BLaER1 (cell line): ENCODE measurements around the gene ANKRD31.

Experiments
- H3K27ac ChIP-seq: shearing (Covaris generic); formaldehyde crosslinking; 2 replicates; pipeline ENCODE4 v1.8.1; 2022
- H3K27me3 ChIP-seq: shearing (Covaris generic); formaldehyde crosslinking; 2 replicates; pipeline ENCODE4 v1.8.1; 2022
- H3K36me3 ChIP-seq: shearing (Covaris generic); formaldehyde crosslinking; 2 replicates; pipeline ENCODE4 v1.8.1; 2022
- H3K4me1 ChIP-seq: shearing (Covaris generic); formaldehyde crosslinking; 2 replicates; pipeline ENCODE4 v1.8.1; 2022
- H3K4me2 ChIP-seq: shearing (Covaris generic); formaldehyde crosslinking; 2 replicates; pipeline ENCODE4 v1.8.1; 2022
- H3K4me3 ChIP-seq: shearing (Covaris generic); formaldehyde crosslinking; 2 replicates; pipeline ENCODE4 v1.8.1; 2022
- H3K9ac ChIP-seq: shearing (Covaris generic); formaldehyde crosslinking; 2 replicates; pipeline ENCODE4 v1.8.1; 2022
- H3K9me3 ChIP-seq: shearing (Covaris generic); formaldehyde crosslinking; 2 replicates; pipeline ENCODE4 v1.8.1; 2022
- H4K20me1 ChIP-seq: shearing (Covaris generic); formaldehyde crosslinking; 2 replicates; pipeline ENCODE4 v1.8.1; 2022
- Cebpa-rat ChIP-seq: shearing (Covaris generic); IDR thresholded peaks from 2 replicates; pipeline ENCODE4 v1.8.1; 2022

ANKRD31 gene

DNA sequence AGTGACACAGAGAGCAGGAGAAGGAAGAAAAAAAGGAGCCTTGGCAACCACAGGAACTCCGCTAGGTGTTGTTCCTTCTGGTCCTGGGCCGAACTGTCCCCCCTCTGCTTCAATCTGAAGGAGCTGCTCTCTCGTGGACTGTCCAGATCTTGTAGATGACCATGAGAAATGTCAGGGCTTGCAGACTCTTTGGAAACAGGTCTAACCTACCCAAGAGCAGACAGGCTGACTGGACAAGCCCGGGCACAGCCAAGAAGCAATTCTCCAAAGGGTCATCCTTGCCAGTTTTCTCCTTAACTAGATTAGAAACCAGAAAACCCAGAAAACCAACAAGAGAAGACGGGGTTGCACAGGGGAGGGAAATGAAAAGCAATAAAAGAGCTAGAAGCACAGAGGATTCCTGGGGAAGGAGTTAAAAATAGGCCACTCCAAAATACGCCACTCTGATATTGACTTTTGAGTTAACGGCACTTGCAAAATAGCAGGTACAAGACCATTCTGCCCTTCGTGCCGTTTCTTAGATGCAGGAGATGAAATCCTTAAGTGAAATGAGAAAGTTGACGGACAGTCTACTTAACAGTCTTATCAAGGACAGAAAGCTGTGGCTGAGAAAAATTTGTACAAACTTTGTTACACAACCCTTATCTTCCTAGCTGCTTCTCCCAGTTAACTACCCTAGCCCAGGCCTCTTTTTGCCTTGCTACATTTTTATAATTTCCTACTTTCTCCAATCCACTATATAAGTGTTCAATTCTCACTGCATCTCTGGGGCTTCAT, 190.1 kb downstream of the ANKRD31 start:
- H3K4me3 ChIP-seq = no peak overlapping the region
- no peak for TF ChIP-seq Cebpa-rat
- H3K27me3 ChIP-seq = peaks cover 9% of the 10 kb centered on the region
- no peaks in the 10 kb centered on the region for H4K20me1 ChIP-seq
- no peak overlapping the region for H3K27ac ChIP-seq
- H3K9ac ChIP-seq = no peak overlapping the region
- no peak overlapping the region for H3K4me2 ChIP-seq
- no peaks in the 10 kb centered on the region for H3K4me1 ChIP-seq
- no peaks in the 10 kb centered on the region for H3K36me3 ChIP-seq
- H3K9me3 ChIP-seq = no peaks in the 10 kb centered on the region

DNA sequence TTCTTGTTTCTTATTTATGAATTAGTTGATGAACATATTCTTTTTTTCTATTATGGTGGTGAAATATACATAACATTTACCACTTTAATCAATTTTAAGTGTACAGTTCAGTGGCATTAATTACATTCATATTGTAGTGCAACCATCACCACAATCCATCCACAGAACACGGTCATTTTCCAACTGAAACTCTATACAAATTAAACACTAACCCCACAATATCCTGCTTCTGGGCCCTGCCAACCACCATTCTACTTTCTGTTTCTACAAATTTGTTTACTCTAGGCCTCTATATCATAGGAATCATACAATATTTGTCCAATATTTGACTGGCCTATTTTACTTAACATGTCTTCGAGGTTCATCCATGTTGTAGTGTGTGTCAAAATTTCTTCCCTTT, 191.6 kb downstream of the ANKRD31 start:
- Histone ChIP-seq H3K27me3 (no peaks in the 10 kb centered on the region), H3K9me3 (no peaks in the 10 kb centered on the region), H3K4me1 (no peaks in the 10 kb centered on the region), H4K20me1 (no peaks in the 10 kb centered on the region), H3K4me2 (no peak overlapping the region), H3K4me3 (no peak overlapping the region), H3K27ac (no peak overlapping the region), H3K36me3 (no peaks in the 10 kb centered on the region), H3K9ac (no peak overlapping the region)
- no peak for TF ChIP-seq Cebpa-rat

DNA sequence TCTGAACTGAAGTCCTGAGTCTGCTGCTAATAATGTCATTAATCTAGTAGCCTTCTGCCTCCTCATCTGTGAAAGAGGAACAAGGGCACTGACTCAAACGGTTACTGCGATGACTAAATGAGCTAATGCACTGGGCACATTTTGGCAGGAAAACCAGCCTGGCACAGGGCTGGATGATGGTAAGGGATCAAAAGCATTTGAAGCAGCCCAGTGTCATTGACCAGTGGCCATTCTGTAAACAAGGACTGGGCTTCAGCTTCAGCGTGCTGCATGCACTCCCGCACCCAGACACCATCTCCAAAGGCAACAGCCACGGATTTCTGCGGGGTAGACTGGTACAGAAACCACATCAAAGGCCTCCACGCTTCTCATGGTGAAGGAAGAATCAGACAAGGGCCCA, 192.3 kb downstream of the ANKRD31 start:
- no peak overlapping the region for H3K4me2 ChIP-seq
- H3K27me3 ChIP-seq = no peaks in the 10 kb centered on the region
- no peak overlapping the region for H3K27ac ChIP-seq
- H3K4me1 ChIP-seq = no peaks in the 10 kb centered on the region
- H3K9me3 ChIP-seq = no peaks in the 10 kb centered on the region
- H3K36me3 ChIP-seq = no peaks in the 10 kb centered on the region
- no peaks in the 10 kb centered on the region for H4K20me1 ChIP-seq
- H3K4me3 ChIP-seq = no peak overlapping the region
- TF ChIP-seq Cebpa-rat = no peak
- H3K9ac ChIP-seq = no peak overlapping the region

DNA sequence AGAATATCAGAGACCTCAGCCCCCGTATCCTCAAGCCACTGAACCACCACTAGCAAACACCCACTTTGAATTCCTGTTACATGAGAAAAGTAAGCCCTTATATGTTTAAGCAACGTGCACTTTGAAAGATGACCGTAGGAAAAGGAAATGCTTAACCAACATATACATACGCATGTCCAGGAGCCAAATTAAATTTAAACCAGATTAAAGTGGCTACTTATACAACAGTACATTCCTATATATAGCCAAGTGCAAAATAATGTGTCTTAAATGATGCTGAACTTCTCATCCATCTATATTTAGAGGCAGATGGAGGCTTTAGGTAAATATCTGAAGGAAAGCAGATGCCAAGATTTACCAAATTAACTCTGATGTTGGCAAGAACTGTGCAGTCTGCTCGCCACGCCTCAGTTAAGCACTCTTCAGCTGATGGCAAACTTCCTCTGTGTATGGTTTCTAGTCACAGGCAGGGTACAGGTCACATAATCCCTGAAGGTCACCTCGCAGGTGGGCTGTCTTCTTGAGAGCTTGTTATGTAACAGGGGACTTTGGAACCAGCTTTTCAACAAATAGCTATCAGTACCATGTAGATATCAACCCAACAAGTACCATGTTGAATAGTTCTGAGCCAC, 192.9 kb downstream of the ANKRD31 start:
- Histone ChIP-seq H3K4me2 (no peak overlapping the region), H4K20me1 (no peaks in the 10 kb centered on the region), H3K4me3 (no peak overlapping the region), H3K36me3 (no peaks in the 10 kb centered on the region), H3K27ac (no peak overlapping the region), H3K4me1 (no peaks in the 10 kb centered on the region), H3K9me3 (no peaks in the 10 kb centered on the region), H3K9ac (no peak overlapping the region), H3K27me3 (no peaks in the 10 kb centered on the region)
- TF ChIP-seq Cebpa-rat = no peak

DNA sequence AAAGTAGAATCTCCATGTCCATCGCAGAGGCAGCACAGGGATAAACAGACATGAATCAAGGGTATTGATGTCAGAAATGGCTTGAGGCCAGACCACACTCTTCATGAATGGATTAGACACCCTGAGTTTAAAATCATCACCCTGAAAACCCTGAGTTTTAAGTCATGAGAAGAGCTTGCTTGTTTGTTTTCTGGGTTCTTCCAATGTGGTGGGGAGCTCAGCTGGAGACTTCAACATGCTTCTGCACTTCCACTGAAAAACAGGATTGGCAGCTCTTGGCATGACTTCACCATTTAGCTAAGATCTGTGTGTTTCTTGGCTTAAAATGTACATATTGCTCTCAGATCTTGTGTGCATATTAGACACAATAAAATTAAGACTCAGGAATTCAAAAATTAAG, 194.2 kb downstream of the ANKRD31 start:
- Histone ChIP-seq H4K20me1 (no peaks in the 10 kb centered on the region), H3K9ac (no peak overlapping the region), H3K36me3 (no peaks in the 10 kb centered on the region), H3K27me3 (no peaks in the 10 kb centered on the region), H3K27ac (no peak overlapping the region), H3K4me1 (no peaks in the 10 kb centered on the region), H3K9me3 (no peaks in the 10 kb centered on the region), H3K4me2 (no peak overlapping the region), H3K4me3 (no peak overlapping the region)
- TF ChIP-seq Cebpa-rat = no peak

DNA sequence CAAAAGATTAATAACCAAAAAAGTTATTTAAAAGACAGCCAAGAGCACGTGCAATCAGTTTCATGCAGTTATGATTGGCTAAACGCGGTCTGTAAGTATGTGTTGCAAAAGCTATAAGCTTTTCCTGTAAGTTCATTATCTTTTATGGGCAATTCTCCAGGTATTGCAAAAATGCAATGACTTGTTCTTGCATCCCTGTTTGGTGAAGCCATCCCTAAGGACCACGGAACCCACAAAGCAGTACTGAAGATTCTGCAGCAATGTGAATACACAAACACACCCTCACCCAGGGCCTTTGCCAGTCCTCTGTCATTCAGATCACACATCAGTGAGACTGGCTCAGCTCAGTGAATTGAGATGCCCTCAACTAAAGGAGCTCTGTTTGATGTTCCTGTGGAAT, 195.7 kb downstream of the ANKRD31 start:
- Histone ChIP-seq H3K27ac (no peak overlapping the region), H3K9me3 (no peaks in the 10 kb centered on the region), H4K20me1 (no peaks in the 10 kb centered on the region), H3K4me2 (no peak overlapping the region), H3K4me1 (no peaks in the 10 kb centered on the region), H3K27me3 (no peaks in the 10 kb centered on the region), H3K36me3 (no peaks in the 10 kb centered on the region), H3K9ac (no peak overlapping the region), H3K4me3 (no peak overlapping the region)
- no peak for TF ChIP-seq Cebpa-rat

DNA sequence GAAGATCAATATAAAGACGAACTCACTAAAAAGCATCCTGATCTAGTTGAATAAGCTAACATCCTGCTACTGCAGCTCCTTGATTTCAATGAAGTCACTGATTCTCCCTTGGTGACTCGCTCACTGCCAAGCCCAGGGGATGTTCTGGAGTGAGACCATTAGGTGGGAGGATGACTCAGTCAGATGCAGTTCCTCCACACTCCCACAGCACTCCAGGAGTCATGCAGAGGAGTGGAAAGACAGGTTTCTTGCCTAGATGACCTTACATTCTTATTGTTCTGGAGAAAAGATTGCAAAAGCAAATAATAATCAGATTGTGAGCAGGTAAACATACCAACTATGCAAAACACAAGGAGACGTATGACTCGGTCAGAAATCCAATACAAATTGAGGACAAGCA, 199.6 kb downstream of the ANKRD31 start:
- H3K9ac ChIP-seq = no peak overlapping the region
- no peaks in the 10 kb centered on the region for H3K27me3 ChIP-seq
- no peak overlapping the region for H3K4me3 ChIP-seq
- no peaks in the 10 kb centered on the region for H3K9me3 ChIP-seq
- no peaks in the 10 kb centered on the region for H4K20me1 ChIP-seq
- no peaks in the 10 kb centered on the region for H3K36me3 ChIP-seq
- TF ChIP-seq Cebpa-rat = no peak
- H3K27ac ChIP-seq = no peak overlapping the region
- peaks cover 8% of the 10 kb centered on the region for H3K4me1 ChIP-seq
- H3K4me2 ChIP-seq = no peak overlapping the region

DNA sequence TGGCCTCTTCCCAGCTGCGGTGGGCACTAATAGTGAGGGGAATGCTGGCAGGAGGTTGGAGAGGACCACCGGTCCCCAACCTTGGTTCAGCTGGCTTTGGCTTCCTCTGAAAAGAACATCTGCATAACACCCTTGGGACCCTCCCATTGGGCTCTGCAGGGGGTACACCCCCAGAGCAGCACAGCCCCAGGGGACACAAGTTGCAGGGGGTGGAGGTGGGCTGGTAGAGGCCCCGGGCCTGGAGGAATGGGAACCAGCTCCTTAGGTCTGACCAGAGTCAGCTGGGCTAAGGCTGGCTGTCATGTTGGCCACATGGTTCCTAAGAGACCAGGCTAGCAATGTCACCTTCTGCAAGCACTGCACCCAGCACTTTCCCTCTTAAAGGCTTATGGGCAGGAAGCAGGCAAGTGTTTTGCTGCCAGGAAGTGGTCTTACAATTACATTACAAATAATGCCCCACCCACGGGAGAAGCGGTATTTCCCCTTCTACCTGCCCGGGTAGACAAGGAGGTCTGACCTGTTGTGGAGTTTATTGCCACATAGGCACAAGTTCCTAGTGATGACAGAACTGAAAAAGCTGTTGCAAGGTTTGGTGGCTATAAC, 202.4 kb downstream of the ANKRD31 start:
- Histone ChIP-seq H3K4me3 (no peak overlapping the region), H3K27me3 (no peaks in the 10 kb centered on the region), H3K36me3 (no peaks in the 10 kb centered on the region), H4K20me1 (no peaks in the 10 kb centered on the region), H3K9me3 (no peaks in the 10 kb centered on the region), H3K4me2 (peak overlapping the region; percentile 43), H3K27ac (no peak overlapping the region), H3K4me1 (peaks cover 8% of the 10 kb centered on the region), H3K9ac (no peak overlapping the region)
- TF ChIP-seq Cebpa-rat = no peak

DNA sequence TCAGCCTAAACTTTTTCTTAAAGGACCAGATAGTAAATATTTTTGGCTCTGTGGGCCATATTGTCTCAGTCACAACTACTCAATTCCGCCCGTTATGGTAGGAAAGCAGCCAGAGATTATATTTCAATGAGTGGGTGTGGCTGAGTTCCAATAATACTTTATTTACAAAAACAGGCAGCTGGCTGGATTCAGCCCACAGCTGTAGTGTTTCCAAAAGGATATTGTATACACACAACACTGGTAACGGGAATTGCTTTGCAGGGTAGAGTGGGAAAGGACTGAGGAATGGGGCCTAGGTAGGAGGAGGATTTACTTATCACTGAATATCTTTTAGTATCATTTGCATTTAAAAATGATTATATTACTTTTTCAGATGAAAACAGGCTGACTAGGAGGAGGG, 205.3 kb downstream of the ANKRD31 start:
- no peaks in the 10 kb centered on the region for H3K27me3 ChIP-seq

DNA sequence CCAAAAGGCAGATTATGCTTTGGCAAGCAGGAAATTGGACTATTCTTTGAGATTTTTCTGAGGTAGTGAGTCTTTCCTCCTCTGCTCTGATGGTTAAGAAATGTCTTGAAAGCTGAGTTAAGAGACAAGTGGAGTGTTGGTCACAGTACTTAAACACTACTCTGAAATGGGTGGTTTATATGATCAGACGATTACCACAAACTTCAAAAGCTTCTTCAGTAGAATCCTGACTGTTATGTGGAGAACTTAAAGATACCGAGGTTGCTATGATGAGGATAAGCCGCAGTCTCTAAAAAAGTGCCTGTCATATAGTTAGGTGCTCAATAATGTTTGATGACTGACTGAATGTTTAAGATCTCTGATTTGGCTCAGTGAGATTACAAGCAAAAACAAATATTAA, 208.6 kb downstream of the ANKRD31 start:
- H3K4me1 ChIP-seq = no peaks in the 10 kb centered on the region
- H3K4me2 ChIP-seq = no peak overlapping the region
- no peaks in the 10 kb centered on the region for H3K9me3 ChIP-seq
- H3K4me3 ChIP-seq = no peak overlapping the region
- H3K36me3 ChIP-seq = no peaks in the 10 kb centered on the region
- no peak for TF ChIP-seq Cebpa-rat
- no peak overlapping the region for H3K9ac ChIP-seq
- H3K27me3 ChIP-seq = no peaks in the 10 kb centered on the region
- H4K20me1 ChIP-seq = no peaks in the 10 kb centered on the region
- no peak overlapping the region for H3K27ac ChIP-seq

More for the DNA sequence above, 205.3 kb downstream of the ANKRD31 start:
- H3K4me2 ChIP-seq = no peak overlapping the region
- no peak overlapping the region for H3K4me3 ChIP-seq
- no peak for TF ChIP-seq Cebpa-rat
- no peaks in the 10 kb centered on the region for H3K36me3 ChIP-seq
- no peaks in the 10 kb centered on the region for H4K20me1 ChIP-seq
- H3K27ac ChIP-seq = no peak overlapping the region
- peaks cover 8% of the 10 kb centered on the region for H3K4me1 ChIP-seq
- H3K9me3 ChIP-seq = no peaks in the 10 kb centered on the region
- no peak overlapping the region for H3K9ac ChIP-seq
